Endometrial microvascular endothelial cells (primary cell): ENCODE data around the gene ARRDC3. TPM values are rescaled to one million over a fixed set of nuclear protein-coding genes. Genes with fewer than 3 reads are reported as not detected.
"Not testable (repeated sequence)": the region's sequence is repeated elsewhere in the genome, so short reads cannot be mapped to it uniquely, and the experiment has no call there.

Source experiments
- in situ Hi-C: cut with HindIII; loops from 2 replicates; pipeline ENCODE4 v1.10.0; 2017; ENCODE audit warnings: low sequenced_read_pairs, low pct_unique_long_range_greater_than_20kb; ENCODE audit errors: inconsistent ontology term
- total RNA-seq: library from RNA; depleted of rRNA; stranded (reverse); fragments of >200 nt; gene quantifications from one replicate; pipeline ENCODE4 v1.2.3, GENCODE V29; 2015; ENCODE audit errors: inconsistent ontology term

Gene ARRDC3
- total RNA-seq, 1 donor from 2014 or later = 25.1 TPM

- in situ Hi-C loops = no loop called here
Measured at GRCh38 chr5:91367344-91367743, 15.8 kb downstream of the ARRDC3 start.

- in situ Hi-C loops = no loop called here
Measured at GRCh38 chr5:91366551-91366950, 16.6 kb downstream of the ARRDC3 start.

GRCh38 chr5:91365498-91365897, 17.6 kb downstream of the ARRDC3 start:
- in situ Hi-C loops = no loop called here

- in situ Hi-C loops = no loop called here
Measured at GRCh38 chr5:91362935-91363334, 20.2 kb downstream of the ARRDC3 start.

- in situ Hi-C loops = no loop called here
Measured at GRCh38 chr5:91361790-91362189, 21.3 kb downstream of the ARRDC3 start.

- in situ Hi-C loops = no loop called here
Measured at GRCh38 chr5:91361055-91361701, 21.9 kb downstream of the ARRDC3 start.

GRCh38 chr5:91359962-91360609, 23.0 kb downstream of the ARRDC3 start:
- in situ Hi-C loops = no loop called here

GRCh38 chr5:91357806-91358205, 25.3 kb downstream of the ARRDC3 start:
- in situ Hi-C loops = no loop called here

GRCh38 chr5:91357012-91357634, 26.0 kb downstream of the ARRDC3 start:
- in situ Hi-C loops = no loop called here

GRCh38 chr5:91354867-91355266, 28.2 kb downstream of the ARRDC3 start:
- in situ Hi-C loops = not testable (repeated sequence)

GRCh38 chr5:91352831-91353695, 30.1 kb downstream of the ARRDC3 start:
- in situ Hi-C loops = no loop called here

- in situ Hi-C loops = no loop called here
Measured at GRCh38 chr5:91345461-91345860, 37.7 kb downstream of the ARRDC3 start.

- in situ Hi-C loops = not testable (repeated sequence)
Measured at GRCh38 chr5:91344661-91345200, 38.4 kb downstream of the ARRDC3 start.

GRCh38 chr5:91343916-91344315, 39.2 kb downstream of the ARRDC3 start:
- in situ Hi-C loops = no loop called here

- in situ Hi-C loops = not testable (repeated sequence)
Measured at GRCh38 chr5:91342931-91343330, 40.2 kb downstream of the ARRDC3 start.

- in situ Hi-C loops = no loop called here
Measured at GRCh38 chr5:91341154-91341553, 42.0 kb downstream of the ARRDC3 start.

GRCh38 chr5:91340532-91340931, 42.6 kb downstream of the ARRDC3 start:
- in situ Hi-C loops = no loop called here

GRCh38 chr5:91339063-91339705, 43.9 kb downstream of the ARRDC3 start:
- in situ Hi-C loops = no loop called here
